D721Med (cell line): Measurements from ENCODE around the gene FCAMR.

Experiments used
- DNase-seq: peaks from one replicate; pipeline ENCODE4 v3.0.0; 2011; ENCODE audit warnings: low spot score; ENCODE audit not compliant: insufficient read length
- FAIRE-seq: peaks from 2 replicates; lab custom pipeline; 2011; peaks lifted over from hg19 to GRCh38; lab: Jason Lieb, UNC
- CTCF ChIP-seq: IDR thresholded peaks from 2 replicates; pipeline ENCODE4 v1.5.1; 2012; ENCODE audit warnings: mild to moderate bottlenecking, control low read depth; ENCODE audit not compliant: insufficient read depth; ENCODE audit errors: missing control alignments

FCAMR gene

GRCh38 chr1:206945779-206946178 lies 24.5 kb downstream of the FCAMR start:
- FAIRE-seq = no peak
- TF ChIP-seq CTCF = no peak
- DNase-seq = no peak

- TF ChIP-seq CTCF = no peak
- FAIRE-seq = no peak
- DNase-seq = no peak
Measured at GRCh38 chr1:206944703-206945102, 25.6 kb downstream of the FCAMR start.

- DNase-seq (no peak), FAIRE-seq (no peak)
- no peak for TF ChIP-seq CTCF
Measured at GRCh38 chr1:206941766-206942418, 28.4 kb downstream of the FCAMR start.

- DNase-seq (no peak), FAIRE-seq (no peak)
- TF ChIP-seq CTCF = no peak
Measured at GRCh38 chr1:206940588-206940936, 29.7 kb downstream of the FCAMR start.

- TF ChIP-seq CTCF = no peak
- DNase-seq (no peak), FAIRE-seq (no peak)
Measured at GRCh38 chr1:206939841-206940587, 30.2 kb downstream of the FCAMR start.

- FAIRE-seq (no peak), DNase-seq (no peak)
- no peak for TF ChIP-seq CTCF
Measured at GRCh38 chr1:206939131-206939530, 31.1 kb downstream of the FCAMR start.

GRCh38 chr1:206937425-206937824 lies 32.8 kb downstream of the FCAMR start:
- no peak for FAIRE-seq
- no peak for TF ChIP-seq CTCF
- no peak for DNase-seq
